Neural cell (in vitro differentiated cells): ENCODE data around the gene MED15. TPM values are rescaled to one million over a fixed set of nuclear protein-coding genes. Genes with fewer than 3 reads are reported as not detected.

Source experiments
- H2AFZ ChIP-seq: fragments of 200-600, 300-800 bp; sonication (generic), shearing (Covaris generic); 2 replicates; pipeline ENCODE4 v1.6.0; 2014; ENCODE audit warnings: low read depth, mild to moderate bottlenecking, antibody characterized with exemption, low read length, moderate library complexity
- H3F3A ChIP-seq: fragments of 200-600 bp; shearing (Covaris generic); 2 replicates; pipeline ENCODE4 v1.6.1; 2016; ENCODE audit warnings: mild to moderate bottlenecking, moderate library complexity, mixed read lengths, antibody characterized with exemption, low read length; ENCODE audit not compliant: insufficient read depth, poor library complexity, severe bottlenecking
- H3K27ac ChIP-seq: fragments of 200-600, 300-800 bp; sonication (generic), shearing (Covaris generic); 2 replicates; pipeline ENCODE4 v1.5.1; 2014; ENCODE audit warnings: mild to moderate bottlenecking, low read length, moderate library complexity
- H3K27me3 ChIP-seq: fragments of 300-800, 200-600 bp; sonication (generic), shearing (Covaris generic); 2 replicates; pipeline ENCODE4 v1.6.0; 2014; ENCODE audit warnings: mild to moderate bottlenecking, low read depth, low read length, moderate library complexity; ENCODE audit not compliant: insufficient read depth
- H3K36me3 ChIP-seq: fragments of 300-800, 200-600 bp; sonication (generic), shearing (Covaris generic); 2 replicates; pipeline ENCODE4 v1.5.1; 2014; ENCODE audit warnings: mild to moderate bottlenecking, antibody characterized with exemption, low read length, moderate library complexity; ENCODE audit not compliant: insufficient read depth
- H3K4me2 ChIP-seq: fragments of 300-800, 200-600 bp; sonication (generic), shearing (Covaris generic); 2 replicates; pipeline ENCODE4 v1.6.0; 2014; ENCODE audit warnings: mild to moderate bottlenecking, low read length
- H3K4me3 ChIP-seq: fragments of 300-800, 200-600 bp; sonication (generic), shearing (Covaris generic); 2 replicates; pipeline ENCODE4 v1.5.1; 2014; ENCODE audit warnings: mild to moderate bottlenecking, low read length, moderate library complexity
- H3K79me2 ChIP-seq: fragments of 200-600 bp; shearing (Covaris generic); replicated peaks from 2 replicates; pipeline ENCODE4 v1.6.0; 2014; ENCODE audit warnings: mild to moderate bottlenecking, low read length, moderate library complexity; ENCODE audit not compliant: insufficient read depth
- H3K9ac ChIP-seq: fragments of 300-800, 200-600 bp; sonication (generic), shearing (Covaris generic); 2 replicates; pipeline ENCODE4 v1.6.1; 2016; ENCODE audit warnings: mild to moderate bottlenecking, low read length, mixed read lengths
- H3K9me2 ChIP-seq: fragments of 200-600 bp; shearing (Covaris generic); 2 replicates; pipeline ENCODE4 v1.6.1; 2016; ENCODE audit warnings: mild to moderate bottlenecking, low read length, mixed read lengths; ENCODE audit not compliant: insufficient read depth
- H3K9me3 ChIP-seq: fragments of 200-600, 300-800 bp; sonication (generic), shearing (Covaris generic); 2 replicates; pipeline ENCODE4 v1.6.1; 2016; ENCODE audit warnings: mild to moderate bottlenecking, mixed run types, low read length, moderate library complexity, mixed read lengths
- H4K20me1 ChIP-seq: fragments of 200-600 bp; shearing (Covaris generic); 2 replicates; pipeline ENCODE4 v1.6.1; 2016; ENCODE audit warnings: mild to moderate bottlenecking, mixed run types; ENCODE audit not compliant: insufficient read depth
- CTCF ChIP-seq: fragments of 450-650 bp; IDR thresholded peaks from 2 replicates; pipeline ENCODE4 v1.5.1; 2014; ENCODE audit warnings: antibody characterized with exemption, mild to moderate bottlenecking, moderate library complexity; ENCODE audit not compliant: poor library complexity, severe bottlenecking
- EP300 ChIP-seq: fragments of 450-650 bp; conservative IDR thresholded peaks from 2 replicates; pipeline ENCODE4 v1.6.1; 2014; ENCODE audit warnings: antibody characterized with exemption, mild to moderate bottlenecking, moderate library complexity; ENCODE audit not compliant: poor library complexity, severe bottlenecking
- EZH2 ChIP-seq: fragments of 200-600, 300-800 bp; shearing (Covaris generic), sonication (generic); IDR thresholded peaks from 2 replicates; pipeline ENCODE4 v1.6.1; 2014; ENCODE audit warnings: antibody characterized with exemption, low read length, borderline replicate concordance, mild to moderate bottlenecking; ENCODE audit not compliant: insufficient read depth, poor library complexity, severe bottlenecking
- MXI1 ChIP-seq: fragments of 450-650 bp; conservative IDR thresholded peaks from 2 replicates; pipeline ENCODE4 v1.6.1; 2014; ENCODE audit warnings: antibody characterized with exemption, mild to moderate bottlenecking; ENCODE audit not compliant: poor library complexity, severe bottlenecking
- POLR2AphosphoS5 ChIP-seq: IDR thresholded peaks from 2 replicates; pipeline ENCODE4 v1.6.1; 2012
- RAD21 ChIP-seq: fragments of 450-650 bp; conservative IDR thresholded peaks from 2 replicates; pipeline ENCODE4 v1.6.1; 2014; ENCODE audit warnings: antibody characterized with exemption, mild to moderate bottlenecking, moderate library complexity
- REST ChIP-seq: IDR thresholded peaks from 2 replicates; pipeline ENCODE4 v1.6.1; 2012; ENCODE audit warnings: borderline replicate concordance
- SMC3 ChIP-seq: fragments of 450-650 bp; conservative IDR thresholded peaks from 2 replicates; pipeline ENCODE4 v1.6.1; 2014; ENCODE audit warnings: antibody characterized with exemption, mild to moderate bottlenecking, moderate library complexity; ENCODE audit not compliant: poor library complexity
- TAF1 ChIP-seq: IDR thresholded peaks from 2 replicates; pipeline ENCODE4 v1.6.1; 2012; ENCODE audit warnings: low read depth
- polyA plus RNA-seq: library from polyadenylated mRNA; depleted of rRNA; stranded (reverse); fragments of >200 nt; gene quantifications from 2 replicates; pipeline ENCODE4 v1.2.3, GENCODE V29; 2014

MED15 gene
- polyA plus RNA-seq, 1 donor from 2014 or later, result 13.2 TPM

- Histone ChIP-seq H3K9me3 (peaks cover 15% of the 10 kb centered on the region), H3F3A (no peaks in the 10 kb centered on the region), H3K9ac (no peak overlapping the region), H3K36me3 (no peaks in the 10 kb centered on the region), H3K4me3 (no peak overlapping the region), H3K4me2 (no peak overlapping the region), H4K20me1 (no peaks in the 10 kb centered on the region), H3K79me2 (no peaks in the 10 kb centered on the region), H3K27ac (no peak overlapping the region), H3K27me3 (no peaks in the 10 kb centered on the region), H3K9me2 (no peaks in the 10 kb centered on the region), H2AFZ (no peak overlapping the region)
- TF ChIP-seq SMC3 (no peak), TAF1 (no peak), POLR2AphosphoS5 (no peak), MXI1 (no peak), EP300 (no peak), REST (no peak), RAD21 (no peak), CTCF (no peak), EZH2 (no peak)
Observed at GRCh38 chr22:20554824-20555223, 47.4 kb downstream of the MED15 start.

GRCh38 chr22:20558534-20558933, 51.1 kb downstream of the MED15 start:
- H2AFZ ChIP-seq, result no peak overlapping the region
- H4K20me1 ChIP-seq, result no peaks in the 10 kb centered on the region
- no peak overlapping the region for H3K4me2 ChIP-seq
- no peaks in the 10 kb centered on the region for H3F3A ChIP-seq
- no peaks in the 10 kb centered on the region for H3K27me3 ChIP-seq
- H3K9me3 ChIP-seq, result peaks cover 16% of the 10 kb centered on the region
- no peak overlapping the region for H3K27ac ChIP-seq
- no peaks in the 10 kb centered on the region for H3K79me2 ChIP-seq
- TF ChIP-seq CTCF (no peak), TAF1 (no peak)
- H3K9ac ChIP-seq, result no peak overlapping the region
- no peaks in the 10 kb centered on the region for H3K9me2 ChIP-seq
- no peaks in the 10 kb centered on the region for H3K36me3 ChIP-seq
- H3K4me3 ChIP-seq, result no peak overlapping the region
